GM19372 (cell line): Measurements from ENCODE around the gene POGZ.

Experiments
- ATAC-seq: cut with Tn5 transposase; IDR thresholded peaks from one replicate; pipeline ENCODE4 v1.9.1; 2021; ENCODE audit warnings: mild to moderate bottlenecking, low read depth, moderate library complexity; ENCODE audit not compliant: unreplicated experiment

Gene POGZ

DNA sequence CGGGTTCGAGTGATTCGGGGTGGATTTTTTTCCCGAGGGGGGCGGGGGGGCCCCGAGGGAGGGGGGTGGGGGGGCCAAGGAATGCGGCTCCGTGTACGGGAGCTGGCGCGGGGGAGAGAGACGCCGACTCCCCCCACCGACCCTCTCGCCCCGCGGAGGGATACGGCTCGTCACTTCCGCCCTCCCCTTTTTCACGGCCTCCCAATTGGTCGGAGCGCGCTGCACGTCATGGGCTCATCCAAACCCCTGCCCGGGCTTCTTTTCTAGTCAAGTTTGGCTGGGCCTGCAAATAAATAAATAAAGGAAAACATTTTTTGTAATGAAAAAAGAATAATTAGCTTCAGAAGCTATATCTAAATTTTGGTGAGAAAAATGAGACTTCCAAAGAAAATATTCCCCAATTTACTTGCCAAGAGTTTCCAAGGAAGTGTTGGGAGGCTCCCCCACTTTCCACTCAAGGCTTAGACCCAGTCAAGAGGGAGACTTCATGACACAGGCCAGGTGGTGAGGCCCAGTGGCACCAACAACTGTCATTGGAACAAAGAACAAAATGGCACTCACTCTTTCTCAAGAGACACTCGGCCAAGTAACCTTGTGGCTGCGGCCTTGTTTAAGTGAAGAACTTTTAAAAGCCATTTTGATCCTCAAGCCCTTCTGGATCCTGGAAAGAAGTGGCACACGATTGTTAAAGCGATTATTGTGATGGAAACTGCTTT, at the start of gene POGZ:
POGZ (minus strand) TSS at position 164 of the 716 bp plus-strand sequence. CDS start 17,290 bp downstream, outside the sequence.
- ATAC-seq: peak; percentile 63

GRCh38 chr1:151508833-151509232, 49.5 kb upstream of the POGZ start:
- ATAC-seq: no peak

- no peak for ATAC-seq
Observed at GRCh38 chr1:151504759-151505158, 45.5 kb upstream of the POGZ start.

DNA sequence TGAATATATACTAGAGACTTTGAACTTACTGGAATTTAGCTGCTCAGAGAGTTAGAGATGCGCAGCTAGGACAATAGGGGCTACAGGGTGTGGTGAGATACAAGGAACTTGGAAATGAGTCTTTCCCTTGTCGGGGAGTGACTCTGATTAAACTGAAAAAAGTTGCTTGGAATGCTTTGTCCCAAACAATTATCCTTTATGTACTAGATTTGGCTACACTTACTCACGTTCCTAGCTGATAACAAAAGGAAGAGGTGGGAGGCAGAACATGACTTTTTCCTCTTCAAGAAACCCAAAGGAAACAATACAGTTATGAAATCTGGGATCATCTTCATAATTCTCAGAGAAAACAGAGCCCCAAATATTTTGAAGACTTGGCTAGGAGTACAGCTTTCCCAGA, 45.0 kb upstream of the POGZ start:
- no peak for ATAC-seq

DNA sequence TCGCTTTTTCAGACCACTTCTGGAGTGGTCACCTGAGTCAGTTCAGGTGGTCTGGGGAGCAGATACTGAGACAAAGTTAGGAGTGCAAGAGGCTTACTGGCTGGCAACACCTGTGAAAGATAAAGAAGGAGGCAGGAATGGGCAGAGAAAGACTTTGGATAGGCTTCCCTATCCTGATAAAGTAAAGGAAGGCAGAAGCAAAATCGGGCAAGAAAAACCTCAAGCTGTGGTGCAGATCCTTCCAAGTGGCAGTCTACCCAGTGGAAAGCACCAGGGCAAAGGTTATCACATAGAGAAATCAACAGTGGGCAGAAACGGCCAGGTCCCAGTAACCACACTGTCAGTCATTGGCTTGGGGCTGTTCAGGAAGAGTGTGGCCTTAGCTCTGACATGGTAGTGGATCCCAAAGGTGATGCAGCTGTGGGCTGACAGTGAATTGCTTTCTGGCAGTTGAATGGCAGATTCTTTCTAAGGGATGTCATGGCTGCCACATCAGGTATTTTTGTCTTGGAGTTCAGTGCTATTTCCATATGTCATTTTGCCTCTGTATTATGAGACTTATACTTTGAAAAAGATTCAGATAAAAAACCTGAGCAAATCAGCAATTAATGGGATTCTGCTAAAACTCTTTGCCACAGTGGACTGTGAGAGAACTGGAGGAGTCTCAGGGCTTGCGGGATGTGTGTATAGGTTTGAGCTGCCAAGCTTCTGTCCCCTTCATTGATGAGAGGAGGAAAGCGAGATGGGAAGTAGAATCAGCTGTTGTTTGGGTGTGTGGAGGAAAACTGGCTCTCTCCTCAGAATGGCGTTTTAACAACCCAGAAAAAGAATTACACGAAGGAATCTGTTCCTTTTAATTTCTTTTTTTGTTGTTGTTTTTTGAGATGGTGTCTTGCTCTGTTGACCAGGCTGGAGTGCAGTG, 43.8 kb upstream of the POGZ start:
- no peak for ATAC-seq

DNA sequence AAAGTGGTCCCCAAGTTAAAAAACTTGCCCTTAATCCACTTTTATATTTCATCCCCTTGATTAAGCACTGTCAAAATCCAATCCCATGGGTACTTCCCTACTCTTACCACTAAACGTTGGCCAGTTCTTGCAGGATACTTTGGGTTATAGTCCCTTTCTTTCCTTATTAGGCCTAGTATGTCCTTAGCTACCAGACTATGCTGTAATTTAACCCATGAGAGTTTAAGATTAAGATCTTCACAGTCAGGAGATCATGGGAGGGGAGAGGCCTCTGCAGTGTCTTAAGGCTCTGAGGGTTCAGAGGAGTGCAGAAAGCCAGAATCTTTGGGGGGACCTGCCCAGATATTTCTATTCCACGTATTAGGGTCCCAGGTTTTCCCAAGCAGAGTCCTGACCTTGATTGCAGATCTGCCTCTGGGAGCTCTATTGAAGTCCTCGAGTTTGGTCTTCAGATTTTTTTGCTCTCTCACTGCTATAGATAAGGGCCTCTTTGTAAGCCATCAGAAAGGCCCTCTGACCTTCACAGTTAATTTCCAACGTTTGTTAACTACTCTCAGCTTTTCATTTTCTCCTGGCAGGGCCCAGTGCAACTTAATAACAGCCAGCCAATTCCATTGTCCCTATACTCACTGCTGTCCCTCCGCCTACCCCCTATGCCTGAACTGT, 42.9 kb upstream of the POGZ start:
- ATAC-seq: no peak

DNA sequence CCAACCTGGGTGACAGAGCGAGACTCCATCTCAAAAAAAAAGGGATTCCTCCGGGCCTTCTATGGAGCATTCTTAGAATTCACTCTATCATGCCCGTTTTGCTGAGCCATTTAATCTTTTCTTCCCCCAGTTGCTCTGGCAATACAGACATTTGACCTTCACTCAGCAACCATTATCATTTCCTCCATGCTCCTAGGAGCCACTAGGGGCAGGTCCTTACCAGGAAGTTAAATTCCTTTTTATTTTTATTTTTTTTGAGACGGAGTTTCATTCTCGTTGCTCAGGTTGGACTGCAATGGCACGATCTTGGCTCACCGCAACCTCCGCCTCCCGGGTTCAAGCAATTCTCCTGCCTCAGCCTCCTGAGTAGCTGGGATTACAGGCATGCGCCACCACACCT, 42.2 kb upstream of the POGZ start:
- no peak for ATAC-seq

- ATAC-seq: no peak
Observed at GRCh38 chr1:151499930-151500329, 40.6 kb upstream of the POGZ start.

DNA sequence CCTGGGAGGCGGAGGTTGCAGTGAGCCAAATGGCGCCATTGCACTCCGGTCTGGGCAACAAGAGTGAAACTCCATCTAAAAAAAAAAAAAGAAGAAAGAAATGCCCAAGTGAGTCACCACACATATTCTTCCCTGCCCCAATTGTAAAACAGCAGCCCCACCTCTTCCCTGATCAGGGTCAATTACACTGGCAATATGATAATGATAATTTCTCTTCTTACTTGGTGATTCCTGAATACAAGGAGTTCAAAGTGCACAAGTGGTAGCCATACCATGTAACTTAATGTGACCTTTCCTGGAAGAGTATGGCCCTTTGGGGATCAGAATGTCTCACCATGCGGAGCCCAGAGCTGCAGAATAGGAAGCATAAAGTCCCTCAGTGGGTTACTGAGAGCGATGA, 40.1 kb upstream of the POGZ start:
- no peak for ATAC-seq

- ATAC-seq: no peak
Observed at GRCh38 chr1:151495316-151495715, 36.0 kb upstream of the POGZ start.

DNA sequence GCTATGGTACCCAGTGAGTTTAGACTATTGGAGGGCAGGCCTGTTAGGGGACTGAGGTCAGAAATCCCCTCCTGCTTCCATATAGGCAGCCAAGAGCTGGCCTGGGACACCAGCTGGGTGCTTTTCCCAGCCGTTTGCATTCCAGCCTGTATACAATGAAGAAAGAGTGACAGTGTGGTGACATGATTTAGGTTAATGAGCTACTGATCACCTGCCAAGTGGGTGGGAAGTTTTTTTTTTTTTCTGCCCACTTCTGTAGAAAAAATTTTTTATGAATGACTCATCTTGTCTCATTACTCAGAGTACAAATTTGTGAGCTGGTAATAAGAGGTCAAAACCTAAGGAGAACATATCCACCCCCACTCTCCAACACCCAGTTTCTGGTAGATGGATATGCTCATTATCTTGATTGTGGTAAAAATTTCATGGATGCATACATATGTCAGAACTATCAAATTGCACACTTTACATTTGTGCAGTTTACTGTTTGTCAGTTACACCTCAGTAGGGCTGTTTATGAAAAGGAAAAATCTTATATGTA, 35.5 kb upstream of the POGZ start:
- no peak for ATAC-seq

GRCh38 chr1:151493042-151493441, 33.7 kb upstream of the POGZ start:
- ATAC-seq: no peak

DNA sequence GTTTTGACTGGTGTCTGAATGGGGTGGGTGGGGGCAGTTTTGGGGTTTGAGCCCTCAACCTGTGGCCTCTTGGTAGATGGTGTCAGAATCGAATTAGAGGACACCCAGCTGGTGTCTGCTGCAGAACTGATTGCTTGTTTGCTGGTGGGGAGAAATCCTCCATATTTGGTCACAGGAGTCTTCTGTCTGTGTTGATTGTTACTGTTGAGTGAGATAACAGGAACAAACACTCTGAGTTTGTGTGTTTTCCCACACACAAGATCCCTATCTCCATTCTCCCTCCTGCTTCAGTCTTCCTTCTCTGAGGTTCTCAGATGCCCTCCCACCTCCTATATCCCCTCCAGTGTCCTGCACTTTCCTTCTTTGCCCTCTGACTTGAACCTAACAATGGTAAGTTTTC, 32.8 kb upstream of the POGZ start:
- ATAC-seq: no peak

- ATAC-seq: no peak
Observed at GRCh38 chr1:151491641-151492040, 32.3 kb upstream of the POGZ start.

DNA sequence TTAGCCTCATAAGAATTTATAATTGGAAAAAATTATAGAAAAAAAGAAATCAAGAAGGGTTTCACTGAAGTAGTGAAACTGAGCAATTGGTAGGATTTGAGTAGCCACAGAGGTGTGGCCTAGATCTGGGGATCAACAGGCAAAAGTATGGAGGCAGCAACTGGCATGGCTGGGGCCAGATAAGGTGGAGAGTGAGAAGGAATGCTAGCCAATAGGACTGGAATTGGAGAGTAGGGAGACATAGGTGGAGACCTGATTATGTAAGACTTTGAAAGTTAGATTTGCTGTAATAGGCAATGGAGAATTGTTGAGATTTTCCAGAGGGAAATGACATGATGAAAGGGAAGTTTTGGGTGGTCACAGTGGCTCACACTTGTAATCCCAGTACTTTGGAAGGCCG, 27.3 kb upstream of the POGZ start:
- no peak for ATAC-seq

DNA sequence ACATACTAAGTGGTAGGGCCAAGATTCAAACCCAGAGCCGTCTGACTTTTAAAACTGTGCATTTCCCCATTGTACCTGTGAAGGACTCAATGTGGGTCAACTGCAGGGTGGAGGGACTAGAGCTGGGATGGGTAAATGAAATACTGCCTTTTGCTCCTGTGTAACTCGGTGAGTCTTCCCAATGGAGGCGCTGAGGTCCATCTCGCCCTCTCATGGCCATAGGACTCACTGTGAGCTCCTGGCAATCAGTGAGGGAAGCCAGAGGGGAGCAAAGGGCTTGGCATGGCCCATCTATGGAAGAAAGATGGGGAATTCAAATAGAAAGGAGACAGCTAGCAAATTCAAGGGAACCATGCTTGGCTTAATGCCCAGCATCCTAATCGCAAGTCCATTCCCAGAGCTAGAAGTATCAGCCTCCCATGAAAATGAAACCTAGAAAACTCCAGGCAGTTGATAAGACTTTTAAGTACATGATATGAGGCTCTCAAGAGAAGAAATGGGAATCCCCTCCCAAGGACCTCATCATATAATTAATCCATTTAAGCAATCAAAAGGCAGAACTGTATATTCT, 26.5 kb upstream of the POGZ start:
- no peak for ATAC-seq

DNA sequence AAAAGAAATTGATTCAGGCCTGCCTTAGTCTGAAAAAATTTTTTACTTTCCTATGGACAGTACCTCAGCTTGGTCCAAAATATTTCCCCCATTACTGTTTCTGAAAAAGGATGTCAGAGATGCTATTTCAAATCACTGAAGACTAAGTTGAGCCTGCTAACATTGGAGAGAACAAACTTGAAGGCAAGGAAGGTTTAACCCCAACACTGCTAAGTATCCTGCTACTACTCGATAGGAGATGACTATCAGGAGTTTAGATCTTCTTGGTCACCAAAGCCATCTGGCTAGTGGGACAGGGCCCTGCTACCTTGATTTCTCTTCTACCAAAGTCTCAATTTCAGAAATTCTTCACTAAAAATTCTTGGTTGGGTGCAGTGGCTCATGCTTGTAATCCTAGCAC, 22.7 kb upstream of the POGZ start:
- ATAC-seq: no peak

DNA sequence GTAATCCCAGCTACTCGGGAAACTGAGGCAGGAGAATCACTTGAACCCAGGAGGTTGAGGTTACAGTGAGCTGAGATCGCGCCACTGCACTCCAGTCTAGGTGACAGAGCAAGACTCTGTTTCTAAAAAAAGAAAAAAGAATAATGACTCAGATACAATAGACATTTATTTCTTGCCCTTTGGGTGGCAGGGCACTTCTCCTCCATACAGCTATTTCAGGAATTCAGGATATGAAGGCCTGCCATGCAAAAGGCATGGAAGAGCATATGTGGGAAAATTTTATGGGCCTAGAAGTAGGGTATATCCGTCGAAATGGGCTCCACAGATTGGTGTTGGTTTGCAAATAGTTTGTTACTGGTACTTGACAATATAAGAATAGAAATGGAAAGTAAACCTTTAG, 20.2 kb upstream of the POGZ start:
- ATAC-seq: no peak

- no peak for ATAC-seq
Observed at GRCh38 chr1:151478923-151479322, 19.6 kb upstream of the POGZ start.

- ATAC-seq: no peak
Observed at GRCh38 chr1:151478140-151478812, 19.0 kb upstream of the POGZ start.
